Measurements from ENCODE around the gene C1orf198. TPM values are rescaled to one million over a fixed set of nuclear protein-coding genes. Genes with fewer than 3 reads are reported as not detected.

The C1orf198 gene
- total and polyA plus RNA-seq, 4 donors, result 3.9 to 11.1 (median 10.4) TPM

- H3K4me3 ChIP-seq (ENCODE audit: low read depth in 1 of 3, low read length in 3 of 3), result no peak overlapping the region
- H3K9me3 ChIP-seq (ENCODE audit: control insufficient read depth in 4 of 4, low read length in 3 of 4), result no peaks in the 10 kb centered on the region
- peaks cover 1 to 15% (median 10%) of the 10 kb centered on the region in 4 donors for H3K4me1 ChIP-seq (ENCODE audit: control insufficient read depth in 4 of 4, insufficient read depth in 4 of 4, low read length in 3 of 4)
- H3K9ac ChIP-seq (ENCODE audit: low read depth in 1 of 2, low read length in 2 of 2), result no peak overlapping the region
- H3K27me3 ChIP-seq (ENCODE audit: control insufficient read depth in 4 of 4, insufficient read depth in 4 of 4, low read length in 3 of 4), result no peaks in the 10 kb centered on the region
- 96% methylated on average over 4 of the region's 4 CpGs for WGBS
- no peak for DNase-seq (ENCODE audit: low spot score)
- no peaks in the 10 kb centered on the region for H3K36me3 ChIP-seq (ENCODE audit: control insufficient read depth in 4 of 4, insufficient read depth in 3 of 4, low read depth in 1 of 4, low read length in 3 of 4)
- TF ChIP-seq MAX (IDR thresholded peaks at IDR 0.05) (no peak), RAD21 (IDR thresholded peaks at IDR 0.05) (no peak), JUND (IDR thresholded peaks at IDR 0.05) (no peak), ATF3 (IDR thresholded peaks at IDR 0.05) (no peak), GABPA (IDR thresholded peaks at IDR 0.05 in 1 of 2, conservative IDR thresholded peaks at IDR 0.05 in 1 of 2) (no peak), ZBTB33 (IDR thresholded peaks at IDR 0.05) (no peak), REST (IDR thresholded peaks at IDR 0.05) (no peak), SP1 (IDR thresholded peaks at IDR 0.05) (no peak), RXRA (IDR thresholded peaks at IDR 0.05) (no peak), TAF1 (conservative IDR thresholded peaks at IDR 0.05) (no peak)
- no peak overlapping the region for H3K27ac ChIP-seq (ENCODE audit: low read depth in 1 of 2, low read length in 2 of 2)
Observed at GRCh38 chr1:230870916-230871315, 2.6 kb upstream of the C1orf198 start.

GRCh38 chr1:230869500-230869899, 1.2 kb upstream of the C1orf198 start:
- H3K27ac ChIP-seq (ENCODE audit: low read depth in 1 of 2, low read length in 2 of 2), result no peak overlapping the region
- H3K27me3 ChIP-seq (ENCODE audit: control insufficient read depth in 4 of 4, insufficient read depth in 4 of 4, low read length in 3 of 4), result no peaks in the 10 kb centered on the region
- TF ChIP-seq HNF4A (conservative IDR thresholded peaks at IDR 0.05), result no peak
- TF ChIP-seq YY1 (IDR thresholded peaks at IDR 0.05), result no peak
- TF ChIP-seq MAX (IDR thresholded peaks at IDR 0.05), result no peak
- TF ChIP-seq ATF3 (IDR thresholded peaks at IDR 0.05), result no peak
- no peak for TF ChIP-seq SP1 (IDR thresholded peaks at IDR 0.05)
- no peak for TF ChIP-seq CTCF (IDR thresholded peaks at IDR 0.05; ENCODE audit: low read depth, low read length, missing input control)
- TF ChIP-seq FOXA2 (IDR thresholded peaks at IDR 0.05), result no peak
- 86% methylated on average over 4 of the region's 4 CpGs for WGBS
- no peak overlapping the region for H3K9ac ChIP-seq (ENCODE audit: low read depth in 1 of 2, low read length in 2 of 2)
- no peak for DNase-seq (ENCODE audit: low spot score)
- H3K4me1 ChIP-seq (ENCODE audit: control insufficient read depth in 4 of 4, insufficient read depth in 4 of 4, low read length in 3 of 4), result peaks cover 1 to 15% (median 10%) of the 10 kb centered on the region in 4 donors
- no peaks in the 10 kb centered on the region for H3K9me3 ChIP-seq (ENCODE audit: control insufficient read depth in 4 of 4, low read length in 3 of 4)
- H3K4me3 ChIP-seq (ENCODE audit: low read depth in 1 of 3, low read length in 3 of 3), result no peak overlapping the region
- no peaks in the 10 kb centered on the region for H3K36me3 ChIP-seq (ENCODE audit: control insufficient read depth in 4 of 4, insufficient read depth in 3 of 4, low read depth in 1 of 4, low read length in 3 of 4)
